Endometrium (tissue), 2 donors: ENCODE measurements around the gene WFIKKN2.
"Not testable (repeated sequence)": the region's sequence is repeated elsewhere in the genome, so short reads cannot be mapped to it uniquely, and the experiment has no call there.

Experiments
- FAIRE-seq: peaks from 2 replicates; lab custom pipeline; 2012; peaks lifted over from hg19 to GRCh38; lab: Jason Lieb, UNC
- donor health status: control.
- donor health status: control.

The WFIKKN2 gene

GRCh38 chr17:50877042-50877441, 41.7 kb downstream of the WFIKKN2 start:
- not testable (repeated sequence) for FAIRE-seq

- FAIRE-seq: no peak
These were observed 42.5 kb downstream of the WFIKKN2 start for GRCh38 chr17:50877838-50878237.

GRCh38 chr17:50879086-50879485, 43.7 kb downstream of the WFIKKN2 start:
- FAIRE-seq: no peak

- no peak for FAIRE-seq
These were observed 45.8 kb downstream of the WFIKKN2 start for GRCh38 chr17:50881182-50881581.

- no peak for FAIRE-seq
These were observed 47.5 kb downstream of the WFIKKN2 start for GRCh38 chr17:50882851-50883250.

- FAIRE-seq: no peak
These were observed 48.6 kb downstream of the WFIKKN2 start for GRCh38 chr17:50883850-50884438.

GRCh38 chr17:50884439-50885311, 49.3 kb downstream of the WFIKKN2 start:
- no peak for FAIRE-seq

GRCh38 chr17:50887705-50888245, 52.4 kb downstream of the WFIKKN2 start:
- no peak for FAIRE-seq

- FAIRE-seq: no peak
These were observed 54.2 kb downstream of the WFIKKN2 start for GRCh38 chr17:50889528-50890118.

GRCh38 chr17:50890675-50891516, 55.5 kb downstream of the WFIKKN2 start:
- FAIRE-seq: no peak

- no peak for FAIRE-seq
These were observed 56.2 kb downstream of the WFIKKN2 start for GRCh38 chr17:50891577-50891989.
